TTC549 (cell line): Measurements from ENCODE around the gene GRIA1.
"Not testable (repeated sequence)": the region's sequence is repeated elsewhere in the genome, so short reads cannot be mapped to it uniquely, and the experiment has no call there.

Experiments
- FAIRE-seq: peaks from 2 replicates; lab custom pipeline; 2012; peaks lifted over from hg19 to GRCh38; lab: Jason Lieb, UNC

The GRIA1 gene

GRCh38 chr5:153860195-153860886, 369.9 kb downstream of the GRIA1 start:
- FAIRE-seq = no peak

GRCh38 chr5:153862906-153863305, 372.4 kb downstream of the GRIA1 start:
- FAIRE-seq = not testable (repeated sequence)
